CD14-positive monocyte (primary cell): Measurements from ENCODE around the gene IL17RA. TPM values are rescaled to one million over a fixed set of nuclear protein-coding genes. Genes with fewer than 3 reads are reported as not detected.

Source experiments
- DNase-seq, 3 donors: peaks; one replicate each; pipeline ENCODE4 v3.0.0-alpha.2; 2011 to 2022
- H2AFZ ChIP-seq: 2 replicates; pipeline ENCODE4 v1.6.0; 2012; ENCODE audit warnings: mild to moderate bottlenecking, low read depth, low read length, inconsistent platforms; ENCODE audit not compliant: insufficient read depth, poor library complexity, severe bottlenecking
- H3K27ac ChIP-seq, 2 donors: 1 replicate in 1 of 2; 2 replicates in 1 of 2; pipeline ENCODE4 v1.5.1; 2012 to 2013; ENCODE audit warnings: low read length in 2 of 2, control low read depth in 1 of 2, inconsistent platforms in 1 of 2, low read depth in 1 of 2, mild to moderate bottlenecking in 1 of 2
- H3K27me3 ChIP-seq, 2 donors: one replicate each; pipeline versions ENCODE4 v1.6.0 to v1.6.1; 2011 to 2013; ENCODE audit warnings: low read length in 2 of 2; ENCODE audit not compliant: control insufficient read depth in 2 of 2, insufficient read depth in 2 of 2
- H3K36me3 ChIP-seq, 2 donors: replicated peaks in 1 of 2; 1 replicate in 1 of 2; 2 replicates in 1 of 2; pipeline versions ENCODE4 v1.5.1 to v1.6.1; 2012 to 2013; ENCODE audit warnings: low read length in 2 of 2, control low read depth in 1 of 2, inconsistent platforms in 1 of 2, mild to moderate bottlenecking in 1 of 2; ENCODE audit not compliant: insufficient read depth in 2 of 2, control insufficient read depth in 1 of 2
- H3K4me1 ChIP-seq, 2 donors: 1 replicate in 1 of 2; 2 replicates in 1 of 2; pipeline versions ENCODE4 v1.5.1 to v1.6.1; 2012 to 2013; ENCODE audit warnings: low read length in 2 of 2, control low read depth in 1 of 2, inconsistent platforms in 1 of 2, mild to moderate bottlenecking in 1 of 2, moderate library complexity in 1 of 2; ENCODE audit not compliant: insufficient read depth in 2 of 2, control insufficient read depth in 1 of 2
- H3K4me2 ChIP-seq: replicated peaks from 2 replicates; pipeline ENCODE3; 2012; ENCODE audit warnings: low read length, moderate library complexity, mild to moderate bottlenecking; ENCODE audit not compliant: poor library complexity, severe bottlenecking; ENCODE audit errors: extremely low read depth
- H3K4me3 ChIP-seq, 3 experiments: fragments of 200-600 bp in 1 of 3; sonication (generic) in 1 of 3; replicated peaks in 1 of 3; 1 replicate in 2 of 3; 2 replicates in 1 of 3; pipeline ENCODE4 v1.5.1; 2011 to 2013; ENCODE audit warnings: low read length in 3 of 3, mild to moderate bottlenecking in 3 of 3, control low read depth in 2 of 3, low read depth in 2 of 3, inconsistent platforms in 1 of 3, moderate library complexity in 1 of 3
- H3K79me2 ChIP-seq: 2 replicates; pipeline ENCODE4 v1.6.0; 2012; ENCODE audit warnings: mild to moderate bottlenecking, control low read depth, inconsistent platforms, low read length, moderate library complexity; ENCODE audit not compliant: insufficient read depth
- H3K9ac ChIP-seq: 2 replicates; pipeline ENCODE4 v1.6.0; 2017; ENCODE audit warnings: low read length, mild to moderate bottlenecking; ENCODE audit not compliant: insufficient read depth, poor library complexity, severe bottlenecking
- H3K9me3 ChIP-seq, 2 donors: replicated peaks in 1 of 2; 1 replicate in 1 of 2; 2 replicates in 1 of 2; pipeline versions ENCODE4 v1.5.1 to v1.6.1; 2012 to 2013; ENCODE audit warnings: low read length in 2 of 2, control low read depth in 1 of 2; ENCODE audit not compliant: control insufficient read depth in 1 of 2, insufficient read depth in 1 of 2
- H4K20me1 ChIP-seq: 2 replicates; pipeline ENCODE4 v1.6.0; 2012; ENCODE audit warnings: mild to moderate bottlenecking, low read length, control low read depth, moderate library complexity; ENCODE audit not compliant: insufficient read depth
- H3K27ac Mint-ChIP-seq, 7 donors: one replicate each; pipeline ENCODE4 v1.8.0; 2020; ENCODE audit warnings: mild to moderate bottlenecking in 7 of 7, mixed read lengths in 7 of 7, moderate library complexity in 6 of 7, inconsistent platforms in 2 of 7
- H3K27me3 Mint-ChIP-seq, 3 donors: one replicate each; pipeline ENCODE4 v1.8.0; 2021 to 2022; ENCODE audit warnings: low read depth in 3 of 3, mild to moderate bottlenecking in 3 of 3, mixed read lengths in 3 of 3, moderate library complexity in 3 of 3, inconsistent platforms in 1 of 3
- H3K36me3 Mint-ChIP-seq, 2 donors: one replicate each; pipeline ENCODE4 v1.8.0; 2020; ENCODE audit warnings: mixed read lengths in 2 of 2, inconsistent platforms in 1 of 2, mild to moderate bottlenecking in 1 of 2
- H3K4me1 Mint-ChIP-seq: one replicate; pipeline ENCODE4 v1.8.0; 2020; ENCODE audit warnings: mild to moderate bottlenecking, mixed read lengths
- H3K4me3 Mint-ChIP-seq, 2 donors: one replicate each; pipeline ENCODE4 v1.8.0; 2020; ENCODE audit warnings: mild to moderate bottlenecking in 2 of 2, mixed read lengths in 2 of 2, moderate library complexity in 1 of 2
- H3K9me3 Mint-ChIP-seq, 7 donors: one replicate each; pipeline ENCODE4 v1.8.0; 2020 to 2022; ENCODE audit warnings: mixed read lengths in 7 of 7, mild to moderate bottlenecking in 6 of 7, moderate library complexity in 6 of 7, inconsistent platforms in 2 of 7
- CTCF ChIP-seq: fragments of 200-600 bp; IDR thresholded peaks from one replicate; pipeline ENCODE4 v1.8.0; 2022; ENCODE audit warnings: antibody characterized with exemption, mild to moderate bottlenecking
- WGBS: methylation state at CpG from one replicate; pipeline ENCODE4 v1.1.5; 2013; ENCODE audit warnings: missing lambda C conversion rate; ENCODE audit not compliant: insufficient coverage; 5-methylcytosine and 5-hydroxymethylcytosine counted together
- intact Hi-C, 2 donors: fragments of 100-400 bp; cut with micrococcal nuclease; formaldehyde crosslinking; loops; one replicate each; pipeline versions ENCODE4 v1.15.0 to v1.15.1; 2023
- polyA plus RNA-seq, 3 donors: library from polyadenylated mRNA; depleted of rRNA in 1 of 3; unstranded in 2 of 3; stranded (reverse) in 1 of 3; fragments of 300-500 nt in 2 of 3; fragments of >200 nt in 1 of 3; fragmentation: Illumina TruSeq in 2 of 3; gene quantifications; 1 replicate in 2 of 3; 2 replicates in 1 of 3; pipeline ENCODE4 v1.2.3, GENCODE V29; 2012 to 2021

IL17RA gene
- polyA plus RNA-seq, 3 donors, result 68.3 to 118 (median 96.7) TPM

GRCh38 chr22:17120711-17121232 lies 36.0 kb downstream of the IL17RA start:
- no peak for DNase-seq
- H3K4me3 ChIP-seq, result peak overlapping the region; percentile 44 to 79 (median 56)
- TF ChIP-seq CTCF, result no peak
- intact Hi-C loops, result loop anchor here (2.0 to 5.0 kb wide), 2 partner anchors 14 to 37 kb away; partner anchors contain the start of gene HDHD5 (in 1 of the 2)
- Mint-ChIP-seq H3K36me3 (peaks cover 0 to 5% of the 10 kb centered on the region in 2 donors), H3K4me3 (peak overlapping the region in 1 of 2 donors; percentile 87), H3K27me3 (peaks cover 0 to 21% (median 8%) of the 10 kb centered on the region in 3 donors), H3K27ac (no peak overlapping the region), H3K4me1 (peaks cover 51% of the 10 kb centered on the region), H3K9me3 (peaks cover 0 to 5% (median 0%) of the 10 kb centered on the region in 7 donors)
- peaks cover 26% of the 10 kb centered on the region for H3K79me2 ChIP-seq
- H3K4me2 ChIP-seq, result peak overlapping the region; percentile 86
- no peaks in the 10 kb centered on the region for H3K36me3 ChIP-seq
- H3K4me1 ChIP-seq, result peaks cover 50 to 55% of the 10 kb centered on the region in 2 donors
- no peak overlapping the region for H3K27ac ChIP-seq
- peak overlapping the region; percentile 49 for H3K9ac ChIP-seq
- peaks cover 3 to 8% of the 10 kb centered on the region in 2 donors for H3K27me3 ChIP-seq
- peaks cover 38% of the 10 kb centered on the region for H4K20me1 ChIP-seq
- no peaks in the 10 kb centered on the region for H3K9me3 ChIP-seq
- under 1% methylated on average over 70 of the region's 70 CpGs for WGBS
- peak overlapping the region; percentile 74 for H2AFZ ChIP-seq

- peak within 1 kb of the TSS; percentile 74 for H2AFZ ChIP-seq
- H3K27me3 Mint-ChIP-seq, result peaks cover 0 to 21% (median 8%) of the 10 kb centered on the region in 3 donors
- peak within 1 kb of the TSS; percentile 44 to 79 (median 56) for H3K4me3 ChIP-seq
- intact Hi-C loops, result loop anchor here (2.0 to 5.0 kb wide), 2 partner anchors 15 to 36 kb away; partner anchors contain the start of gene HDHD5 (in 1 of the 2)
- peak within 1 kb of the TSS; percentile 87 to 94 for H3K4me3 Mint-ChIP-seq
- peaks cover 33% of the 10 kb centered on the region for H4K20me1 ChIP-seq
- peak within 1 kb of the TSS in 1 of 2 donors; percentile 48 for H3K27ac ChIP-seq
- H3K79me2 ChIP-seq, result peaks cover 25% of the 10 kb centered on the region
- H3K4me1 Mint-ChIP-seq, result peaks cover 44% of the 10 kb centered on the region
- WGBS, result 2% methylated on average over 37 of the region's 69 CpGs
- peak within 1 kb of the TSS; percentile 49 for H3K9ac ChIP-seq
- peak within 1 kb of the TSS; percentile 86 for H3K4me2 ChIP-seq
- H3K9me3 ChIP-seq, result no peaks in the 10 kb centered on the region
- peaks cover 0 to 5% (median 0%) of the 10 kb centered on the region in 7 donors for H3K9me3 Mint-ChIP-seq
- TF ChIP-seq CTCF, result no peak
- DNase-seq, result peak; percentile 72 to 78 (median 76)
- H3K27ac Mint-ChIP-seq, result peak within 1 kb of the TSS in 3 of 7 donors; percentile 38 to 60 (median 58)
- H3K27me3 ChIP-seq, result peaks cover 3 to 8% of the 10 kb centered on the region in 2 donors
- peaks cover 43 to 48% of the 10 kb centered on the region in 2 donors for H3K4me1 ChIP-seq
- peaks cover 0 to 4% of the 10 kb centered on the region in 2 donors for H3K36me3 Mint-ChIP-seq
- no peaks in the 10 kb centered on the region for H3K36me3 ChIP-seq
These were observed 36.7 kb downstream of the IL17RA start, which contains the start of gene TMEM121B for GRCh38 chr22:17121233-17122195. TMEM121B (minus strand) TSS chr22:17121360; CDS start chr22:17121127, 233 bp downstream.
